HG02840 (cell line): ENCODE data around the gene NAV3.
"Not testable (repeated sequence)": the region's sequence is repeated elsewhere in the genome, so short reads cannot be mapped to it uniquely, and the experiment has no call there.

Source experiments
- ATAC-seq: cut with Tn5 transposase; IDR thresholded peaks from one replicate; pipeline ENCODE4 v1.9.1; 2021; ENCODE audit warnings: mild to moderate bottlenecking, moderate library complexity, moderate number of reproducible peaks; ENCODE audit not compliant: unreplicated experiment, low FRiP score

The NAV3 gene

DNA sequence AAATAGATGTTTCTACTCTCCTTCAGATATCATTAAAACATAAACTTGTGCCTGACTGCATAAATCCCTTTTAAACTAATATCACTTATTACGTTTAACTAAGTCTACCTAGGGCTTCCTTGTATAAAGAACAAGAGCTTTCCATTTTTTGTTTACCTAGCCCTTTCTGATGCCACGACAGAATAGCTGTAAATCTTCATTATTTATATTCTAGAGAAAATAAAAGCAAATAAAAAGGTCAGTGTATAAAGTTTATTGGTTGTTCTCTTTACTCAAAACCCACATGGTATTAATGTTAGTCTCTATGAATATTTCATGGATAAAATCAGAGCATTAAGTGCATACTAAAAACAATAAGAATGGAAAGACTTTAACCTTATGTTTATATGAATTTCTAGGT is 269.1 kb downstream of the NAV3 start:
- no peak for ATAC-seq

DNA sequence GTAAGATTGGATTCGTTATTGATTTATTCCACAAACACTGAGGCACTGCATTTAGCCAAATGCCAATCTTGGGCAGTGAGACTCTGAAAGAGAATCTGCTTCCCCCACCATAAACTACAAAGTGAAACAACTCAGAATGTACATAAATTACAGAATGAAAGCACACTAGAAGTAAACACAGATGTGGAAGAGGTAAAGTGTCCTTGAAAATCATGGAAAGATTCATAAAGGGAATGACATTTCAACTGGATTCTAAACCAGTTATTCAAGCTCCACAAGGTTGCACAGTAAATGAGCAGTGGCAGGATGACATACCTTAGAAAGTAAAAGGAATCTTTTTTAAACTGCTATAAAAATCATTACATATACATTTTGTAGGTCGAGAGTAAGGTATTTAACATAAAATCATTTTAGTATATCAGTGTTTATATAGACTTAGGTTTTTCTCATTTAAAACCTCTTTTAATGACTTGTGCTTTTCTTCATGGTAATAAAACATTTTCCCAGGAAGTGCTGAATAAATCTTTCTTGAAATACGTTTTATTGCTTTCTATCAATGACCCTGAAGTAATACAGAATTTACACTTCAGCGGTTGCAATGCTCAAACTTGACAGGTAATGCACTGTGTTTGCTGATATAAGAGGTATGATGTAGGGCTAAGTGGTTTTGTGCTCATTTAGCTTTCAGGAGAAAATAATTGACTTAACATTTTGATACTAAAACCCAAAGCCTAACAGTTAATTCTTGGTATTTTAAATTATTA is 270.6 kb downstream of the NAV3 start:
- no peak for ATAC-seq

DNA sequence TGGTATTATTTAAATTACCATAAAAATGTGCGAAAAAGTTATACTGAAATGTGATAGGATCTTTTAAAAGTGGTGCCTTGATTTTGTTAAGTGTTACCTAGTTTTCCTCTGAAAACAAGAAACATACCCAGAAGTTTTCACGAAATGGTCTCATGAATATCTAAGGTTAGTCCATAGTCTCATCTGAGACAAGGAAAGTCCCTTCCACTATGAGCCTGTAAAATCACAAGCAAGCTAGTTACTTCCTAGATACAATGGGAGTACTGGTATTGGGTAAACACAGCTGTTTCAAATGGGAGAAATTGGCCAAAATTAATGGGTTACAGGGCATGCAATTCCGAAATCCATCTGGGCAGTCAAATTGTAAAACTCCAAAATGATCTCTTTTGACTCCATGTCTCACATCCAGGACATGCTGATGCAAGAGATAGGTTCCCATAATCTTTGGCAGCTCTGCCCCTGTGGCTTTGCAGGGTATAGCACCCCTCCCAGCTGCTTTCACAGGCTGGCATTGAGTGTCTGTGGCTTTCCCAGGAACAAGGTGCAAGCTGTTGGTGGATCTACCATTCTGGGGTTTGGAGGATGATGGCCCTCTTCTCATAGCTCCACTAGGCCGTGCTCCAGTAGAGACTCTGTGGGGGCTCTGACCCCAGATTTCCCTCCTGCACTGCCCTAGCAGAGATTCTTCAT is 271.4 kb downstream of the NAV3 start:
- no peak for ATAC-seq

DNA sequence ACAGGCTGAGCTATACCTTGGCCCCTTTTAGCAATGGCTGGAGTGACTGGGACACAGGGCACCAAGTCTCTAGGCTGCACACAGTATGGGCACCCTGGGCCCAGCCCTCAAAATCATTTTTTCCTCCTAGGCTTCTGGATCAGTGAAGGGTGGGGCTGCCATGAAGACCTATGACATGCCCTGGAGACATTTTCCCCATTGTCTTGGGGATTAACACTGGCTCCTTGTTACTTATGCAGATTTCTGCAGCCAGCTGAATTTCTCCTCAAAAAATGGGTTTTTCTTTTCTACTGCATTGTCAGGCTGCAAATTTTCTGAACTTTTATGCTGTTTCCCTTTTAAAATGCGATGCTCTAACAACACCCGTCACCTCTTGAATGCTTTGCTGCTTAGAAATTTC is 272.1 kb downstream of the NAV3 start:
- not testable (repeated sequence) for ATAC-seq

DNA sequence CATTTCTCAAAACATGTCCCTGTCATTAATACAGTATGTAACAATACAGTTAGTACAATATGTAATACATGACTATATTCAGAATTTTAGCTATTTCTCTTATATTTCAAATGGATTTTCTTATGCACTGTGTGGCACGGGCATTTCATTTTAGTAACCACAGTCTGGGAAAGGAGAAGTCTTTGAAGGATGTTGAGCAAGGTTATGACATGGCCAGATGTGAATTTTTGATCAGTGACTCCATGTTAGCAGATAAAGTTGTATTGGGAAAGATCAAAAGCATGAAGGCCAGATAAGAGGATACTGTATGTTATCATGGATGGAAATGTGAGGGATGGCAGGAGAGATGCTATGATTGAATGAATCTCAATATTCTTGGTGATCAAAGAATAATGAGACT is 285.2 kb downstream of the NAV3 start:
- ATAC-seq, result no peak

DNA sequence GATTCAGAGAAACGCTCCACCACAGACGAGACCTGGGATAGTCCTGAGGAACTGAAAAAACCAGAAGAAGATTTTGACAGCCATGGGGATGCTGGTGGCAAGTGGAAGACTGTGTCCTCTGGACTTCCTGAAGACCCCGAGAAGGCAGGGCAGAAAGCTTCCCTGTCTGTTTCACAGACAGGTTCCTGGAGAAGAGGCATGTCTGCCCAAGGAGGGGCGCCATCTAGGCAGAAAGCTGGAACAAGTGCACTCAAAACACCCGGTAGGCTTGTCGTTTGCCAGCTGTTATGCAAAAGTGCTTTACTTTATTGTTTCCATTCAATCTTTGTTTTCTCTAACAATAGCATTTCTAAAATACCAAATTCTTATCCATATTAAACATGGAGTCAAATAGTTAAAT is 287.3 kb downstream of the NAV3 start:
- ATAC-seq, result no peak

DNA sequence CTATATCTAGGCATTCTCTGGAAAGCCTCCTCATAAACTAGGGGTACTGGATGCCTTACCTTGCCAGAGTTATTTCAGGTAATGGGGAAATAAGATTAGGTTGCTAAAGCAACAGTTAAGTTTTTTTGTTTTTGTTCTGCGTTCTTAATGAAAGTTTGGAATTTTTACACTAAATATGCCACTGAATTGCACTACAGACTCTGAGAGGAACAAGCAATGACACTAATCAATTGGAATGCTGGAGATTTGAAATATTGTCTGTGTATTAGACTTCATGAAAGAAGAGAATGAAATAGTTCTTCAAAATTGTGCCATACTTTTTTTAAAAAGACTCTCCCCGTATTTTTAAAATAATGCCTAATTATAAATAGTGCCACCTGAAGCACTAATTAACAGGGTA is 287.8 kb downstream of the NAV3 start:
- ATAC-seq, result no peak

DNA sequence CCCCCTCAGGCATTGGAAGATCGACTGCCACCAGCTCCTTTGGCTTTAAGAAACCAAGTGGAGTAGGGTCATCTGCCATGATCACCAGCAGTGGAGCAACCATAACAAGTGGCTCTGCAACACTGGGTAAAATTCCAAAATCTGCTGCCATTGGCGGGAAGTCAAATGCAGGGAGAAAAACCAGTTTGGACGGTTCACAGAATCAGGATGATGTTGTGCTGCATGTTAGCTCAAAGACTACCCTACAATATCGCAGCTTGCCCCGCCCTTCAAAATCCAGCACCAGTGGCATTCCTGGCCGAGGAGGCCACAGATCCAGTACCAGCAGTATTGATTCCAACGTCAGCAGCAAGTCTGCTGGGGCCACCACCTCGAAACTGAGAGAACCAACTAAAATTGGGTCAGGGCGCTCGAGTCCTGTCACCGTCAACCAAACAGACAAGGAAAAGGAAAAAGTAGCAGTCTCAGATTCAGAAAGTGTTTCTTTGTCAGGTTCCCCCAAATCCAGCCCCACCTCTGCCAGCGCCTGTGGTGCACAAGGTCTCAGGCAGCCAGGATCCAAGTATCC is 288.7 kb downstream of the NAV3 start:
- no peak for ATAC-seq

DNA sequence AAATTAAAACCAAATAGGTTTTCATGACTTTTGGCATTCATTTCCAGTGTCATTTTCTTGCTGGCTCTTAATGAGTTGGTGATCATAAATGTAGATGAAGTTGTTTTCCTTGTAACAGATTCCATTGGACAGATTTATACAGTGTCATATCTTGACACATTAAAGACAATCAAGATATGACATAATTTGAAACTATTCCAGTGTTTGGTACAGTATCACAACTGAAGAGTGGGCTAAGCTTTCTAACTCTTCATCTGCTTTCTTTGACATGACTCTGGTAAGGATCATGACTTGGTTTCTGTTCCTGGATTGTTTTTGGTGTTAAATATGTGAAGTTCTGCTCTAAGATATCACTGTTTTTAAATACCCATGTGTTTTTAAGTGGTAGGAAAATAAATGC is 289.6 kb downstream of the NAV3 start:
- ATAC-seq, result no peak

DNA sequence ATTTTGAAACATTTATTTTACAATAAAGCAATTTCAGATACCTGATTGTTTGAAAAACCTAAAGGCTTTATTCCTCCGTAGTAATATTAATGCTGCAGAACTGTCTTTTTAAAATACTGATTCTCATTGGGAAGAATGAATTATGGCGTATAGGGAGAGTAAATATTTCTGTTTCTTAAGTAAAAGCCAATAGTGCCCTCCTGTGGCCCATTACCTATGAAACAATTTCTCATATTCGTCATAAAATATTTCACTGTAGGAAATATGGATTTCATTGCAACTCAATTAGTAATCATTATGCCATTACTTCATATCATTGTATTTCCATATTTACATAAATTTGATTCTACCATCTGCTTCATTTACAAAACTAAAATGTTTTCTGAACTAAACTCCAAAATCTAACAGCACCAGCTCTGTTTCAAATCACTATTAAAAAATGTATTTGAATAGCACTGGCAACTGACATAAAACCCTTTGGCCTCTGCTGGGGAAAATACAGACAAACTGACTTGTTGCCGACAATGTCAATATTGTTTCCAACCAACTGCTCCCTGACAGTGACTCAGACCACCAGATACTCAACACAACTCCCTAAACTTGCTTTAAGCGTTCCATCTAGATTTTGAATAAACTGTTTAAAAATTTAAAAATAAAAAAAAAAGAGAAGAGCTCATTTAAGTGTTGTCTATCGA is 290.3 kb downstream of the NAV3 start:
- ATAC-seq, result no peak

DNA sequence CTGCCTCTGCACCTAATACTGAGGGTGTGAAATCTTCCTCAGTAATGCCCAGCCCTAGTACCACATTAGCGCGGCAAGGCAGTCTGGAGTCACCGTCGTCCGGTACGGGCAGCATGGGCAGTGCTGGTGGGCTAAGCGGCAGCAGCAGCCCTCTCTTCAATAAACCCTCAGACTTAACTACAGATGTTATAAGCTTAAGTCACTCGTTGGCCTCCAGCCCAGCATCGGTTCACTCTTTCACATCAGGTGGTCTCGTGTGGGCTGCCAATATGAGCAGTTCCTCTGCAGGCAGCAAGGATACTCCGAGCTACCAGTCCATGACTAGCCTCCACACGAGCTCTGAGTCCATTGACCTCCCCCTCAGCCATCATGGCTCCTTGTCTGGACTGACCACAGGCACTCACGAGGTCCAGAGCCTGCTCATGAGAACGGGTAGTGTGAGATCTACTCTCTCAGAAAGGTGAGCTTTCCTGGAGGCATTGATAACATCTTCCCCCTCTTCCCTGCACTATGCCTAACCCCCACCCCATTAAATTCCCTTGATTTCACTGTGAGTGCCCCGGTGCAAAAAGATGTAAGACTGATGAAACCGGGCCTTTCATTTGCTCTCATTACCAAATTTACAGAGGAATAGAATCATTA is 291.4 kb downstream of the NAV3 start:
- ATAC-seq, result no peak

DNA sequence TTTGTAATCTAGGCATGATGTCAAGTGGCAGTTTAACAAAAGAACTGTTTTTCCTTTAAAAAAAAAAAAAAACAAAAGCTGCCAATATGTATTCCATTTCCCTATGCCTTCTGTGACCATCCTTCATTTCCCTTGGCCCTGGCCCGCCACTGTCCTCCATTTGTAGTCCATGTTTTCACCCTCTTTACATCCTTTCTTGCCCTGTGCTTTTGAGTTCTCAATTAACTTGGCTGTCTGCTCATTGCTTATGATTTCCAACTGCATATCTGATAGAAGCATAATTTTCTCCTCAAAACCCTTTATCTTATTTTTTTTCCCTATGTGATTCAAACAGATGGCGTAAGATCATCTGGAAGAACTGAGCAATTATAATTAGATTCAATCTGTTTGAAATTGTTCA is 297.5 kb downstream of the NAV3 start:
- no peak for ATAC-seq

DNA sequence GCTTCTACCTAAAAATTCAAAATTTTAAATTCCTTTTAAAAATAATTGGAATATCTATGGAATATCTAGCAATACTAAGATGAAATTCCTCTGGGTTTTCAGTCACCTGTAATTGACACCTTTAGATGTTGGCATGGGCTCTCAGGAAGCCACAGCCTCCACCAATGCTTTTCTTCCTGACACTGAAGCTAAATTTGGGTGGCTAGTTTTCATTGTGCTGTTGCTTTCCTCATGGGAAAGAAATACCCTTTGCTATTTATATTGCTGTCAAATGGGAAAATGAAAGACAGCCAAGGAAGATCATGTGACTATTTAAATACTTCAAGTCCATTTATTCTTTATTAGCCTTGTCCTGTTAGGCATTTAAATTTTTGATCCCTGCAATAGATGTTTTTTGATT is 313.0 kb downstream of the NAV3 start:
- no peak for ATAC-seq

DNA sequence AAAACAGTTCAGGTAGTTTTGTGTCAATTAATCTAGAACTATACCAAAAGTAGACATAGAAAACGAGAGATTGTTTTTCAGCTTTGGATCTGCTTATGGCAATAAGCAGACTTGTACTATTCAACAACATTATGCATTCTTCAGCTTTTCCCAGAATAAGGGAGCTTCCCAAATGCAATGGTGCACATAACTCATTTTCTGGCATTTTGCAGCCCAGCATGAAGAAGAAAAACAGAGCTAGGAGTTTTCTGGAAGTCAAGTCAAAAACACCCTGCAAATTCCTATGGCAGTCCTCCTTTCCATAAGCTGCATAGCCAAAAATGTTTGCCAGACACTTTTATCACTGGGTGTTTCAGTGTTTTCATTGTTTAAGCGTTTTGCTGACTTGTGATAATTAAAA is 314.7 kb downstream of the NAV3 start:
- no peak for ATAC-seq

DNA sequence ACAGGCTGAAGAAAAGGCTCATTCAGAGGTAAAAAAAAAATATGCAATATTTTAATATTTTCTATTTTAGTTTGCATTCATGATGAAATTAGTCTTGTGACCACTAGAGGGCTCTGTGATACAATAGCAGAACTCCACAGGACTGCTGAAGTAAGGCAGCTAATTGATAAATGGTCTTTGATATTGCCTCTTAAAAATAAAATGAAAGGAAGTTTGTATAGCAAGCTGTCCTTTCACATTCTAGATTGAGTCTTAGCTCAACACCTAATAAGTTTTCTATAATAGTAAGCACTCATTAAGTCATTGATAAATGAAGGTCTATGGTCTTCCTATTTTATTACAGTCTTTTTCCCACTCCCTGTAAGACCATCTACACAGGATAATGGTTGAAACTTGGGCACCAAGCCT is 315.7 kb downstream of the NAV3 start:
- ATAC-seq, result no peak

DNA sequence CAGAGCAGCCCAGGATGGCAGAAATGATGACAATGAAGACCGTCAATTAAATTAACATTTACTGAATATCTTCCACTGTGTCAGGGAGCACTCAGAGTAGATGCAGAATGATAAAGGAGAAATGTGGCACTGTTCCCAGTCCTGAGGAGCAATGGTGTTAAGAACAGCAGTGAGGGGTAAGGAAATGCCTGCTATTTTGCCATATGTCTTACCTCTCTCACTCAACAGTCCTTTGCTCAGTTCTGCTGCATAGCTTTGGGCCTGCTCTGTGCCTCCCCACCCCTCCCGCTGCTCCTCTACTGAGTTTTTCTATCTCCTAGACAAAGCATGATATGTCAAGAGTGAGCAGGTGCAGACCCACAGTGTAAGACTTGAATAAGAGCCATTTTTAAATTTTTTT is 318.8 kb downstream of the NAV3 start:
- no peak for ATAC-seq

DNA sequence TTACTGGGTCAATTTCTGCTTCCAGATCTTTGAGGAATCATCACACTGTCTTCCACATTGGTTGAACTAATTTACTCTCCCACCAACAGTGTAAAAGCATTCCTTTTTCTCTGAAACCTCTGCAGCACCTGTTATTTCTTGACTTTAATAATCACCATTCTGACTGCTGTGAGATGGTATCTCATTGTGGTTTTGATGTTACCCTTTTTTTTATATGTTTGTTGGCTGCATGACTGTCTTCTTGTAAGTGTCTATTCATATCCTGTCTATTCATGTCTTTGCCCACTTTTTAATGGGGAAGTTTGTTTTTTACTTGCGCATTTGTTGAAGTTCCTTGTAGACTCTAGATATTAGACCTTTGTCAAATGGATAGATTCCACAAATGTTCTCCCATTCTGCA is 324.9 kb downstream of the NAV3 start:
- no peak for ATAC-seq

DNA sequence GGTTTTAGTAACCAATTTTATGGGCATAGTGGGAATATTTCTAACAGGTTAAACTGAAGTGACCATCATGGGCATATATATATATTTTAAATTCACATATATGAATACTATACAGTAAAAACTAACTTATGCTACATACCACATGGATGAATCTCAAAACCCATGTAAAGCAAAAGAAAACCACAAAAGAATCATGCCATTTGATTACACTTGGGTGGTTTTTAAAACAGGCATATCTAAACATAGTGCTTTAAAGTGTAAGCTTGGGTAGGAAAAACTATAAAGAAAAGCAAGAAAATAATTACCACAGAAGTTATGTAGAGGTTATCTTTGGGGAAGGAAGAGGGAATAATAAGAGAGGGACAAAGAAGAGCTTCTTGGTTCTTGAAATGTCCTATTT is 326.1 kb downstream of the NAV3 start:
- no peak for ATAC-seq

DNA sequence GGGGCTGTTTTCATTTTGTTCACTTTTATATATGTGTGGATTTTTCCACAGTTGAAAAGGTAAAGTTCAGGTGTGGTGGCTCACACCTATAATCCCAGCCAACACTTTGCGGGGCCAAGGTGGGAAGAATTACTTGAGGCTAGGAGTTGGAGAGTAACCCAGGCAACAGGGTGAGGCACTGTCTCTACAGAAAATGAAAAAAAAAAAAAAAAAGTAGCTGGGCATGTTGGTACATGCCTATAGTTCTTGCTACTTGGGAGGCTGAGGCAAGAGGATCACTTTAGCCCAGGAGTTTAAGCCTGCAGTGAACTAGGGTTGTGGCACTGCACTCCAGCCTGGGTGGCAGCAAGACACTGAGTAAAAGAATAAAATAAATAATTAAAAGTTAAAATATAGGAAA is 326.5 kb downstream of the NAV3 start:
- ATAC-seq, result no peak

DNA sequence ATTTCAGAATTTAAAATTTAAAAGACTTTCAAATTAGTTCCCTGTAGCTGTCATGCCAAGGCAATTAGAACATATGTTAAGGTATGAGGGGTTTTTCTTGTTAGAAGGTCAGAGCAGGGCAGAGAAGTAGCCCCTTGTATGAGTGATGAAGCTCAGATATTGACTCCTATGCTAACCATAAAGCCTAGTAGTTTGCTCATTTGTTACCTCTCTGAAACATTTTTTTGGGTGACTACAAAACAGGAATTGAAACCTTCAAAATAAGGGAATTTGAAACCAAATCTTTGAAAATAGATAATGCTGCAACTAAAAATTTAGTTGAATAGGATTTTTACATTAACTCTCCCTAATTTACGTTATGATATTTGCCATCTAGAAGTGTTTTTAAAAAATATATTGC is 333.5 kb downstream of the NAV3 start:
- no peak for ATAC-seq

DNA sequence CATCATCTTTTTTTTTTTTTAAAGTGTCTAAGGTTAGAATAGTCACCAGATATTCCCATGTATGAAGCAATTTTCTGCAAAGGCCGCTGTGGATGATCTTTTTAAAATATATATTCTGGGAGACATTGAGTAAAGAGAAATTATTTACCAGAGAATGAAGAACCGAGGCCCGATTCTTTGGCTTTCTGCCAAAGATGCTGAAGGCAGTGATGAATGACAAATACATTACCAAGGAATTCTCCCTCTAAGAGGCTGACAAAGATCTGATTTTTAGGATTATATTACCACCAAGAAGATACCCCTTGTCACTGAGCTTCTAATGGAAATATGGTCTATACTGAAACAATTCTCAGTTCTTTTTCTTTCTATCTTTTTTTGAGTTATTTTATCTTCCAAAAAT is 336.8 kb downstream of the NAV3 start:
- no peak for ATAC-seq
